GM23338 (cell line): Measurements from ENCODE around the gene DYSF. TPM values are rescaled to one million over a fixed set of nuclear protein-coding genes. Genes with fewer than 3 reads are reported as not detected.

Source experiments
- ATAC-seq: fragments of 200-7000 bp; cut with Tn5 transposase; 3 replicates; pipeline ENCODE4 v1.9.1; 2020
- DNase-seq: peaks from one replicate; pipeline ENCODE4 v3.0.0-alpha.2; 2015; ENCODE audit warnings: low spot score
- H2AFZ ChIP-seq: fragments of 200-600 bp; sonication (generic); 2 replicates; pipeline ENCODE4 v1.8.0; 2016; ENCODE audit warnings: antibody characterized with exemption, mild to moderate bottlenecking, moderate library complexity
- H3F3A ChIP-seq: fragments of 200-600 bp; sonication (generic); replicated peaks from 2 replicates; pipeline ENCODE4 v1.8.0; 2017; ENCODE audit warnings: antibody characterized with exemption, mixed run types, low read depth
- H3K27ac ChIP-seq: fragments of 200-600 bp; sonication (generic); 2 replicates; pipeline ENCODE4 v1.6.1; 2016; ENCODE audit warnings: low read depth
- H3K27me3 ChIP-seq: fragments of 200-600 bp; sonication (generic); 2 replicates; pipeline ENCODE4 v1.8.0; 2016; ENCODE audit warnings: mild to moderate bottlenecking, mixed run types, moderate library complexity; ENCODE audit not compliant: insufficient read depth
- H3K36me3 ChIP-seq: fragments of 200-600 bp; sonication (generic); 2 replicates; pipeline ENCODE4 v1.8.0; 2016; ENCODE audit warnings: mild to moderate bottlenecking; ENCODE audit not compliant: insufficient read depth
- H3K4me1 ChIP-seq: fragments of 200-600 bp; sonication (generic); 2 replicates; pipeline ENCODE4 v1.8.0; 2016; ENCODE audit warnings: mild to moderate bottlenecking, moderate library complexity; ENCODE audit not compliant: insufficient read depth
- H3K4me2 ChIP-seq: fragments of 200-600 bp; sonication (generic); 2 replicates; pipeline ENCODE4 v1.7.1; 2017; ENCODE audit warnings: mixed run types
- H3K4me3 ChIP-seq: fragments of 200-600 bp; sonication (generic); 2 replicates; pipeline ENCODE4 v1.6.1; 2016; ENCODE audit warnings: mixed run types
- H3K79me2 ChIP-seq: fragments of 200-600 bp; sonication (generic); replicated peaks from 2 replicates; pipeline ENCODE4 v1.8.0; 2017; ENCODE audit warnings: mild to moderate bottlenecking; ENCODE audit not compliant: insufficient read depth
- H3K9me2 ChIP-seq: fragments of 200-600 bp; sonication (generic); 2 replicates; pipeline ENCODE4 v1.8.0; 2017; ENCODE audit not compliant: insufficient read depth
- H4K20me1 ChIP-seq: fragments of 200-600 bp; sonication (generic); replicated peaks from 2 replicates; pipeline ENCODE4 v1.8.0; 2017; ENCODE audit warnings: mild to moderate bottlenecking; ENCODE audit not compliant: insufficient read depth
- H3K27ac Mint-ChIP-seq: 2 replicates; pipeline ENCODE4 v1.8.0; 2020; ENCODE audit warnings: inconsistent platforms, mild to moderate bottlenecking, moderate library complexity, mixed read lengths
- H3K27me3 Mint-ChIP-seq: 3 replicates; pipeline ENCODE4 v1.8.0; 2022; ENCODE audit warnings: low read depth, mild to moderate bottlenecking, moderate library complexity, mixed read lengths, inconsistent platforms; ENCODE audit not compliant: insufficient read depth, poor library complexity
- H3K36me3 Mint-ChIP-seq: 3 replicates; pipeline ENCODE4 v1.8.0; 2021; ENCODE audit warnings: low read depth, mild to moderate bottlenecking, inconsistent platforms, moderate library complexity, mixed read lengths
- H3K4me1 Mint-ChIP-seq: 3 replicates; pipeline ENCODE4 v1.8.0; 2020; ENCODE audit warnings: mild to moderate bottlenecking, inconsistent platforms, mixed read lengths
- H3K4me3 Mint-ChIP-seq: 3 replicates; pipeline ENCODE4 v1.8.0; 2021; ENCODE audit warnings: moderate library complexity, mild to moderate bottlenecking, inconsistent platforms, mixed read lengths
- H3K9me3 Mint-ChIP-seq: 3 replicates; pipeline ENCODE4 v1.8.0; 2020; ENCODE audit warnings: moderate library complexity, mild to moderate bottlenecking, inconsistent platforms, mixed read lengths
- CREB1 ChIP-seq: fragments of 250-450 bp; sonication (Bioruptor Pico); IDR thresholded peaks from 2 replicates; pipeline ENCODE4 v1.5.0; 2020; ENCODE audit warnings: low read depth, mild to moderate bottlenecking, moderate library complexity
- EZH2phosphoT487 ChIP-seq: fragments of 200-600 bp; sonication (generic); IDR thresholded peaks from one replicate; pipeline ENCODE4 v1.8.1; 2018; ENCODE audit warnings: antibody characterized with exemption; ENCODE audit not compliant: unreplicated experiment
- JUNB ChIP-seq: IDR thresholded peaks from one replicate; pipeline ENCODE4 v1.6.1; 2016; ENCODE audit warnings: antibody characterized with exemption; ENCODE audit not compliant: unreplicated experiment
- NANOG ChIP-seq: IDR thresholded peaks from 2 replicates; pipeline ENCODE4 v1.6.1; 2016; ENCODE audit warnings: antibody characterized with exemption, borderline replicate concordance
- POLR2AphosphoS5 ChIP-seq: IDR thresholded peaks from 2 replicates; pipeline ENCODE4 v1.6.1; 2016; ENCODE audit warnings: antibody characterized with exemption, low read depth
- STAT1 ChIP-seq: IDR thresholded peaks from one replicate; pipeline ENCODE4 v1.6.1; 2016; ENCODE audit warnings: antibody characterized with exemption; ENCODE audit not compliant: unreplicated experiment
- ZNF114 ChIP-seq: fragments of 250-450 bp; sonication (Bioruptor Pico); IDR thresholded peaks from 2 replicates; pipeline ENCODE4 v1.5.0; 2020; ENCODE audit warnings: mild to moderate bottlenecking, moderate library complexity
- ZNF331 ChIP-seq: fragments of 250-450 bp; sonication (Bioruptor Pico); IDR thresholded peaks from 2 replicates; pipeline ENCODE4 v1.5.0; 2020; ENCODE audit warnings: low read depth, mild to moderate bottlenecking, moderate library complexity
- polyA plus RNA-seq: library from polyadenylated mRNA; unstranded; fragments of >200 nt; fragmentation: Nextera tagmentation; extraction: Ambion mirVana; gene quantifications from 2 replicates; pipeline ENCODE4 v1.2.1, GENCODE V29; 2016
- total RNA-seq: library from RNA; depleted of rRNA; stranded (reverse); fragments of >200 nt; shearing (Covaris generic); gene quantifications from 2 replicates; pipeline ENCODE4 v1.2.3, GENCODE V29; 2014
- TF ChIP-seq, protein P1 (sequence below): fragments of 250-450 bp; sonication (Bioruptor Pico); IDR thresholded peaks from 2 replicates; pipeline ENCODE4 v1.5.0; 2020; ENCODE audit warnings: mild to moderate bottlenecking, moderate library complexity

The DYSF gene
- total and polyA plus RNA-seq, 2 experiments from 2014 or later = 7.3 to 21.3 TPM

DNA sequence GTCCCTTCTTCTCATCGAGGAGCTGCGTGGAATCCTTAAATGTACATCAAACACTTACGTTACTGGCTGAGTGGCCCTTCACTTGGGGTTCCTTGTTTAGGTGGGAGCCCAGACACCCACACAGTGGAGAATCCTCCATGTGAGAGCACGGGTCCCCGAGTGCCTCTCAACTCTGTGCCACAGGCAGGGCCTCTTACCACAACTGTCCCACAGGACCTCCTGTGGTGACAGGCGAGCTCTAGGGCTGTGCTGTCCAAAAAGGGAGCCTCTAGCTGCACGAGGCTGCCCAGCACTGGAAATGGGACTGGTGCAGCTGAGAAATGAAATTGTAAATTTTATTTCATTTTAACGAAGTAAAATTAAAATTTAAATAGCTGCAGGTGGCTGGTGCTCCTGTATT is 145.7 kb downstream of the DYSF start (continued):
- TF ChIP-seq, protein P1, sequence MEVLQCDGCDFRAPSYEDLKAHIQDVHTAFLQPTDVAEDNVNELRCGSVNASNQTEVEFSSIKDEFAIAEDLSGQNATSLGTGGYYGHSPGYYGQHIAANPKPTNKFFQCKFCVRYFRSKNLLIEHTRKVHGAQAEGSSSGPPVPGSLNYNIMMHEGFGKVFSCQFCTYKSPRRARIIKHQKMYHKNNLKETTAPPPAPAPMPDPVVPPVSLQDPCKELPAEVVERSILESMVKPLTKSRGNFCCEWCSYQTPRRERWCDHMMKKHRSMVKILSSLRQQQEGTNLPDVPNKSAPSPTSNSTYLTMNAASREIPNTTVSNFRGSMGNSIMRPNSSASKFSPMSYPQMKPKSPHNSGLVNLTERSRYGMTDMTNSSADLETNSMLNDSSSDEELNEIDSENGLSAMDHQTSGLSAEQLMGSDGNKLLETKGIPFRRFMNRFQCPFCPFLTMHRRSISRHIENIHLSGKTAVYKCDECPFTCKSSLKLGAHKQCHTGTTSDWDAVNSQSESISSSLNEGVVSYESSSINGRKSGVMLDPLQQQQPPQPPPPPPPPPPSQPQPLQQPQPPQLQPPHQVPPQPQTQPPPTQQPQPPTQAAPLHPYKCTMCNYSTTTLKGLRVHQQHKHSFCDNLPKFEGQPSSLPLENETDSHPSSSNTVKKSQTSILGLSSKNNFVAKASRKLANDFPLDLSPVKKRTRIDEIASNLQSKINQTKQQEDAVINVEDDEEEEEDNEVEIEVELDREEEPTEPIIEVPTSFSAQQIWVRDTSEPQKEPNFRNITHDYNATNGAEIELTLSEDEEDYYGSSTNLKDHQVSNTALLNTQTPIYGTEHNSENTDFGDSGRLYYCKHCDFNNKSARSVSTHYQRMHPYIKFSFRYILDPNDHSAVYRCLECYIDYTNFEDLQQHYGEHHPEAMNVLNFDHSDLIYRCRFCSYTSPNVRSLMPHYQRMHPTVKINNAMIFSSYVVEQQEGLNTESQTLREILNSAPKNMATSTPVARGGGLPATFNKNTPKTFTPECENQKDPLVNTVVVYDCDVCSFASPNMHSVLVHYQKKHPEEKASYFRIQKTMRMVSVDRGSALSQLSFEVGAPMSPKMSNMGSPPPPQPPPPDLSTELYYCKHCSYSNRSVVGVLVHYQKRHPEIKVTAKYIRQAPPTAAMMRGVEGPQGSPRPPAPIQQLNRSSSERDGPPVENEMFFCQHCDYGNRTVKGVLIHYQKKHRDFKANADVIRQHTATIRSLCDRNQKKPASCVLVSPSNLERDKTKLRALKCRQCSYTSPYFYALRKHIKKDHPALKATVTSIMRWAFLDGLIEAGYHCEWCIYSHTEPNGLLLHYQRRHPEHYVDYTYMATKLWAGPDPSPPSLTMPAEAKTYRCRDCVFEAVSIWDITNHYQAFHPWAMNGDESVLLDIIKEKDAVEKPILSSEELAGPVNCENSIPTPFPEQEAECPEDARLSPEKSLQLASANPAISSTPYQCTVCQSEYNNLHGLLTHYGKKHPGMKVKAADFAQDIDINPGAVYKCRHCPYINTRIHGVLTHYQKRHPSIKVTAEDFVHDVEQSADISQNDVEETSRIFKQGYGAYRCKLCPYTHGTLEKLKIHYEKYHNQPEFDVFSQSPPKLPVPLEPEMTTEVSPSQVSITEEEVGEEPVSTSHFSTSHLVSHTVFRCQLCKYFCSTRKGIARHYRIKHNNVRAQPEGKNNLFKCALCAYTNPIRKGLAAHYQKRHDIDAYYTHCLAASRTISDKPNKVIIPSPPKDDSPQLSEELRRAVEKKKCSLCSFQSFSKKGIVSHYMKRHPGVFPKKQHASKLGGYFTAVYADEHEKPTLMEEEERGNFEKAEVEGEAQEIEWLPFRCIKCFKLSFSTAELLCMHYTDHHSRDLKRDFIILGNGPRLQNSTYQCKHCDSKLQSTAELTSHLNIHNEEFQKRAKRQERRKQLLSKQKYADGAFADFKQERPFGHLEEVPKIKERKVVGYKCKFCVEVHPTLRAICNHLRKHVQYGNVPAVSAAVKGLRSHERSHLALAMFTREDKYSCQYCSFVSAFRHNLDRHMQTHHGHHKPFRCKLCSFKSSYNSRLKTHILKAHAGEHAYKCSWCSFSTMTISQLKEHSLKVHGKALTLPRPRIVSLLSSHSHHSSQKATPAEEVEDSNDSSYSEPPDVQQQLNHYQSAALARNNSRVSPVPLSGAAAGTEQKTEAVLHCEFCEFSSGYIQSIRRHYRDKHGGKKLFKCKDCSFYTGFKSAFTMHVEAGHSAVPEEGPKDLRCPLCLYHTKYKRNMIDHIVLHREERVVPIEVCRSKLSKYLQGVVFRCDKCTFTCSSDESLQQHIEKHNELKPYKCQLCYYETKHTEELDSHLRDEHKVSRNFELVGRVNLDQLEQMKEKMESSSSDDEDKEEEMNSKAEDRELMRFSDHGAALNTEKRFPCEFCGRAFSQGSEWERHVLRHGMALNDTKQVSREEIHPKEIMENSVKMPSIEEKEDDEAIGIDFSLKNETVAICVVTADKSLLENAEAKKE (CRISPR knock-in tag) = no peak
- TF ChIP-seq EZH2phosphoT487 (no peak), POLR2AphosphoS5 (no peak), JUNB (no peak), CREB1 (no peak)

DNA sequence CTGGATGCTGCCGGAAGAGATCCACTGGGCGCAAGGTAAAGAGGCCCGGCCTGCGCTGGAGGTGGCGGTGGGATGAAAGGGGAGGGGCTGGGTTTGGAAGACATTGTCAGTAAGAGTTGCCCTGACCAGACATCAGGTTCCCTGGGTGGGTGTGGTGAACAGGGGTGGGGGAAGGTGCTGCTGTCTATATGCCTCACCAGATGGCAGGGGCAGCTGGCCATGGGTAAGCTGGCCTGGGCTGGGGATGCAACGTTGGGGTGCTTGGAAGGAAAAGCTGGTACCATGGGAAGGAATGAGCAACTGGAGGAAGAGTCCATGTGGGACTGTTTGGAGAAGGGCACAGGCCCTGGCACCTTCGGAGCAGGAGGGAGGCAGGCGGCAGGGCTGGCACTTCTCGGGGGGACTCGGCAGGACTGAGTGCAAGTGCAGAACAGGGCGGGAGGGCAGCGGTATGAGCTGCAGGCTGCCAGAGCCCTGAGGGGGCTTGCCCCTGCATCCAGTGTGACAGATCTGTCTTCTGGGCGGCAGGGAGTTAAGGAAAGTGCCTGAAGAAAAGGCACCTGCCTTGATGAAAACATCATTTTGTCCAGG is 146.4 kb downstream of the DYSF start:
- Histone ChIP-seq H3K27me3 (no peaks in the 10 kb centered on the region), H3K36me3 (no peaks in the 10 kb centered on the region), H3F3A (no peaks in the 10 kb centered on the region), H4K20me1 (no peaks in the 10 kb centered on the region; the same call in 1 of the 2 replicates), H3K27ac (no peak overlapping the region), H3K4me2 (no peak overlapping the region), H3K9me2 (no peaks in the 10 kb centered on the region), H3K4me1 (no peaks in the 10 kb centered on the region), H3K4me3 (no peak overlapping the region), H3K79me2 (no peaks in the 10 kb centered on the region), H2AFZ (no peak overlapping the region)
- Mint-ChIP-seq H3K36me3 (peaks cover 7% of the 10 kb centered on the region; the same call in 1 of the 3 replicates), H3K4me1 (peaks cover 10% of the 10 kb centered on the region), H3K27me3 (peaks cover 5% of the 10 kb centered on the region), H3K27ac (no peak overlapping the region), H3K9me3 (no peaks in the 10 kb centered on the region), H3K4me3 (no peak overlapping the region)
- no peak for TF ChIP-seq ZNF331
- TF ChIP-seq STAT1 = no peak
- TF ChIP-seq, protein P1 (CRISPR knock-in tag) = no peak
- TF ChIP-seq NANOG = no peak
- no peak for TF ChIP-seq EZH2phosphoT487
- no peak for TF ChIP-seq JUNB
- TF ChIP-seq ZNF114 (CRISPR knock-in tag) = no peak
- ATAC-seq = no peak
- no peak for DNase-seq
